ENCODE measurements around the gene RBM28.

Gene RBM28

GRCh38 chr7:128323459-128324367 lies 20.0 kb downstream of the RBM28 start:
- H3K36me3 ChIP-seq: peaks cover 62 to 98% (median 94%) of the 10 kb centered on the region in 3 donors

GRCh38 chr7:128323040-128323439 lies 20.7 kb downstream of the RBM28 start:
- H3K4me1 ChIP-seq: peaks cover 0 to 3% (median 0%) of the 10 kb centered on the region in 4 donors
- H3K36me3 ChIP-seq: peaks cover 67 to 99% (median 92%) of the 10 kb centered on the region in 3 donors
- H3K27ac ChIP-seq: no peak overlapping the region
- no peak for TF ChIP-seq CTCF (IDR thresholded peaks at IDR 0.05)
- DNase-seq: no peak
- H3K9me3 ChIP-seq: no peaks in the 10 kb centered on the region
- no peak overlapping the region for H3K4me3 ChIP-seq
- intact Hi-C loops (cut with DNase I; ENCODE audit: low total_unique reads): no loop called here
- H3K27me3 ChIP-seq: no peaks in the 10 kb centered on the region

More at GRCh38 chr7:128323459-128324367, 20.0 kb downstream of the RBM28 start:
- Histone ChIP-seq H3K27me3 (no peaks in the 10 kb centered on the region), H3K9me3 (no peaks in the 10 kb centered on the region), H3K4me1 (peaks cover 0 to 3% (median 0%) of the 10 kb centered on the region in 4 donors), H3K27ac (peak overlapping the region; percentile 1 to 47), H3K4me3 (no peak overlapping the region)
- intact Hi-C loops (cut with DNase I; ENCODE audit: low total_unique reads): no loop called here
- DNase-seq: no peak
- no peak for TF ChIP-seq CTCF (IDR thresholded peaks at IDR 0.05)

- Histone ChIP-seq H3K4me3 (no peak overlapping the region), H3K27ac (no peak overlapping the region), H3K9me3 (no peaks in the 10 kb centered on the region), H3K4me1 (peaks cover 0 to 3% (median 0%) of the 10 kb centered on the region in 4 donors), H3K36me3 (peaks cover 76 to 99% (median 92%) of the 10 kb centered on the region in 3 donors), H3K27me3 (no peaks in the 10 kb centered on the region)
- intact Hi-C loops (cut with DNase I; ENCODE audit: low total_unique reads): no loop called here
- TF ChIP-seq CTCF (IDR thresholded peaks at IDR 0.05): peak in 1 of 2 experiments; percentile 18
- no peak for DNase-seq
Measured at GRCh38 chr7:128322040-128322643, 21.6 kb downstream of the RBM28 start.

GRCh38 chr7:128321044-128321422 lies 22.7 kb downstream of the RBM28 start:
- H3K27ac ChIP-seq: no peak overlapping the region
- DNase-seq: no peak
- H3K4me1 ChIP-seq: peaks cover 0 to 3% (median 0%) of the 10 kb centered on the region in 4 donors
- no peaks in the 10 kb centered on the region for H3K27me3 ChIP-seq
- intact Hi-C loops (cut with DNase I; ENCODE audit: low total_unique reads): no loop called here
- no peak overlapping the region for H3K4me3 ChIP-seq
- no peak for TF ChIP-seq CTCF (IDR thresholded peaks at IDR 0.05)
- H3K9me3 ChIP-seq: no peaks in the 10 kb centered on the region
- H3K36me3 ChIP-seq: peaks cover 84 to 99% (median 94%) of the 10 kb centered on the region in 3 donors

- H3K9me3 ChIP-seq: no peaks in the 10 kb centered on the region
- DNase-seq: no peak
- no peak overlapping the region for H3K27ac ChIP-seq
- no peak for TF ChIP-seq CTCF (IDR thresholded peaks at IDR 0.05)
- H3K4me1 ChIP-seq: peaks cover 0 to 3% (median 0%) of the 10 kb centered on the region in 4 donors
- H3K4me3 ChIP-seq: no peak overlapping the region
- peaks cover 90 to 99% (median 95%) of the 10 kb centered on the region in 3 donors for H3K36me3 ChIP-seq
- intact Hi-C loops (cut with DNase I; ENCODE audit: low total_unique reads): no loop called here
- H3K27me3 ChIP-seq: no peaks in the 10 kb centered on the region
Measured at GRCh38 chr7:128318691-128319090, 25.0 kb downstream of the RBM28 start.
